Measurements from ENCODE around the gene EDEM2. TPM values are rescaled to one million over a fixed set of nuclear protein-coding genes. Genes with fewer than 3 reads are reported as not detected.
"Not testable (repeated sequence)": the region's sequence is repeated elsewhere in the genome, so short reads cannot be mapped to it uniquely, and the experiment has no call there.

Gene EDEM2
- total and polyA plus RNA-seq, 5 donors from 2014 or later, result 22.7 to 52.1 (median 49.7) TPM

GRCh38 chr20:35088231-35089145, 58.6 kb downstream of the EDEM2 start:
- peaks cover 13% of the 10 kb centered on the region for H3K36me3 Mint-ChIP-seq
- H3K9me3 Mint-ChIP-seq, result no peaks in the 10 kb centered on the region
- peaks cover 18 to 69% (median 53%) of the 10 kb centered on the region in 4 donors for H3K4me1 Mint-ChIP-seq
- Histone ChIP-seq H3K27ac (ENCODE audit: insufficient read depth, low read length, poor library complexity, severe bottlenecking) (no peak overlapping the region), H3K27me3 (ENCODE audit: control insufficient read depth, insufficient read depth, low read length) (no peaks in the 10 kb centered on the region), H3K4me3 (ENCODE audit: low read depth, low read length) (peak overlapping the region; percentile 20), H3K36me3 (ENCODE audit: control insufficient read depth, insufficient read depth, low read length) (peaks cover 9% of the 10 kb centered on the region), H3K9me3 (ENCODE audit: control insufficient read depth in 2 of 2, low read length in 2 of 2) (no peaks in the 10 kb centered on the region), H3K4me1 (ENCODE audit: control insufficient read depth, insufficient read depth, low read length, poor library complexity, severe bottlenecking) (peaks cover 58% of the 10 kb centered on the region)
- H3K27ac Mint-ChIP-seq, result peak overlapping the region in 2 of 3 donors; percentile 18 to 69
- DNase-seq (no peak), ATAC-seq (ENCODE audit: low read depth in 2 of 2) (no peak)
- peak overlapping the region; percentile 29 to 74 (median 31) for H3K4me3 Mint-ChIP-seq
- H3K27me3 Mint-ChIP-seq, result peaks cover 5% of the 10 kb centered on the region

- Mint-ChIP-seq H3K9me3 (no peaks in the 10 kb centered on the region), H3K4me1 (peaks cover 15 to 68% (median 49%) of the 10 kb centered on the region in 4 donors), H3K4me3 (peak overlapping the region in 1 of 4 donors; percentile 32), H3K27ac (peak overlapping the region in 2 of 3 donors; percentile 15 to 69), H3K27me3 (peaks cover 5% of the 10 kb centered on the region), H3K36me3 (peaks cover 13% of the 10 kb centered on the region)
- Histone ChIP-seq H3K27me3 (ENCODE audit: control insufficient read depth, insufficient read depth, low read length) (no peaks in the 10 kb centered on the region), H3K9me3 (ENCODE audit: control insufficient read depth in 2 of 2, low read length in 2 of 2) (no peaks in the 10 kb centered on the region), H3K4me1 (ENCODE audit: control insufficient read depth, insufficient read depth, low read length, poor library complexity, severe bottlenecking) (peaks cover 55% of the 10 kb centered on the region), H3K27ac (ENCODE audit: insufficient read depth, low read length, poor library complexity, severe bottlenecking) (no peak overlapping the region), H3K36me3 (ENCODE audit: control insufficient read depth, insufficient read depth, low read length) (peaks cover 9% of the 10 kb centered on the region), H3K4me3 (ENCODE audit: low read depth, low read length) (no peak overlapping the region)
- DNase-seq (no peak), ATAC-seq (ENCODE audit: low read depth in 2 of 2) (no peak)
Measured at GRCh38 chr20:35087791-35088190, 59.3 kb downstream of the EDEM2 start.

- H3K4me1 ChIP-seq (ENCODE audit: control insufficient read depth, insufficient read depth, low read length, poor library complexity, severe bottlenecking), result peaks cover 54% of the 10 kb centered on the region
- H3K4me1 Mint-ChIP-seq, result peaks cover 15 to 71% (median 49%) of the 10 kb centered on the region in 4 donors
Measured at GRCh38 chr20:35087355-35087754, 59.8 kb downstream of the EDEM2 start.

GRCh38 chr20:35085477-35086225, 61.5 kb downstream of the EDEM2 start:
- Histone ChIP-seq H3K4me3 (ENCODE audit: low read depth, low read length) (no peak overlapping the region), H3K27me3 (ENCODE audit: control insufficient read depth, insufficient read depth, low read length) (no peaks in the 10 kb centered on the region), H3K27ac (ENCODE audit: insufficient read depth, low read length, poor library complexity, severe bottlenecking) (no peak overlapping the region), H3K4me1 (ENCODE audit: control insufficient read depth, insufficient read depth, low read length, poor library complexity, severe bottlenecking) (peaks cover 51% of the 10 kb centered on the region), H3K9me3 (ENCODE audit: control insufficient read depth in 2 of 2, low read length in 2 of 2) (no peaks in the 10 kb centered on the region), H3K36me3 (ENCODE audit: control insufficient read depth, insufficient read depth, low read length) (peaks cover 9% of the 10 kb centered on the region)
- peak overlapping the region in 2 of 4 donors; percentile 41 to 51 for H3K4me3 Mint-ChIP-seq
- H3K27ac Mint-ChIP-seq, result peak overlapping the region in 2 of 3 donors; percentile 51 to 82
- no peaks in the 10 kb centered on the region for H3K9me3 Mint-ChIP-seq
- H3K36me3 Mint-ChIP-seq, result peaks cover 13% of the 10 kb centered on the region
- H3K4me1 Mint-ChIP-seq, result peaks cover 11 to 74% (median 50%) of the 10 kb centered on the region in 4 donors
- H3K27me3 Mint-ChIP-seq, result peaks cover 5% of the 10 kb centered on the region
- DNase-seq (peak in 1 of 3 donors; percentile 39), ATAC-seq (ENCODE audit: low read depth in 2 of 2) (peak; percentile 73)

More at GRCh38 chr20:35087355-35087754, 59.8 kb downstream of the EDEM2 start:
- Histone ChIP-seq H3K9me3 (ENCODE audit: control insufficient read depth in 2 of 2, low read length in 2 of 2) (no peaks in the 10 kb centered on the region), H3K27ac (ENCODE audit: insufficient read depth, low read length, poor library complexity, severe bottlenecking) (no peak overlapping the region), H3K36me3 (ENCODE audit: control insufficient read depth, insufficient read depth, low read length) (peaks cover 9% of the 10 kb centered on the region), H3K4me3 (ENCODE audit: low read depth, low read length) (no peak overlapping the region), H3K27me3 (ENCODE audit: control insufficient read depth, insufficient read depth, low read length) (no peaks in the 10 kb centered on the region)
- Mint-ChIP-seq H3K4me3 (no peak overlapping the region), H3K9me3 (no peaks in the 10 kb centered on the region), H3K36me3 (peaks cover 13% of the 10 kb centered on the region), H3K27ac (peak overlapping the region in 1 of 3 donors; percentile 15), H3K27me3 (peaks cover 5% of the 10 kb centered on the region)
- ATAC-seq (ENCODE audit: low read depth in 2 of 2) (no peak), DNase-seq (no peak)

- Histone ChIP-seq H3K4me3 (ENCODE audit: low read depth, low read length) (no peak overlapping the region), H3K27me3 (ENCODE audit: control insufficient read depth, insufficient read depth, low read length) (no peaks in the 10 kb centered on the region), H3K9me3 (ENCODE audit: control insufficient read depth in 2 of 2, low read length in 2 of 2) (no peaks in the 10 kb centered on the region), H3K27ac (ENCODE audit: insufficient read depth, low read length, poor library complexity, severe bottlenecking) (no peak overlapping the region), H3K4me1 (ENCODE audit: control insufficient read depth, insufficient read depth, low read length, poor library complexity, severe bottlenecking) (peaks cover 50% of the 10 kb centered on the region), H3K36me3 (ENCODE audit: control insufficient read depth, insufficient read depth, low read length) (peaks cover 9% of the 10 kb centered on the region)
- Mint-ChIP-seq H3K27ac (peak overlapping the region in 1 of 3 donors; percentile 82), H3K36me3 (peaks cover 13% of the 10 kb centered on the region), H3K4me3 (peak overlapping the region in 2 of 4 donors; percentile 3 to 51), H3K27me3 (peaks cover 4% of the 10 kb centered on the region), H3K4me1 (peaks cover 17 to 74% (median 51%) of the 10 kb centered on the region in 4 donors), H3K9me3 (no peaks in the 10 kb centered on the region)
- DNase-seq (no peak), ATAC-seq (ENCODE audit: low read depth in 2 of 2) (no peak)
Measured at GRCh38 chr20:35084998-35085397, 62.1 kb downstream of the EDEM2 start.

GRCh38 chr20:35080348-35080642, 66.8 kb downstream of the EDEM2 start:
- Histone ChIP-seq H3K4me3 (ENCODE audit: low read depth, low read length) (peak overlapping the region; percentile 61), H3K27ac (ENCODE audit: insufficient read depth, low read length, poor library complexity, severe bottlenecking) (peak overlapping the region; percentile 69), H3K36me3 (ENCODE audit: control insufficient read depth, insufficient read depth, low read length) (peaks cover 14% of the 10 kb centered on the region), H3K4me1 (ENCODE audit: control insufficient read depth, insufficient read depth, low read length, poor library complexity, severe bottlenecking) (peaks cover 44% of the 10 kb centered on the region)
- not testable (repeated sequence) for H3K9me3 Mint-ChIP-seq; DNase-seq; H3K27me3 Mint-ChIP-seq; H3K9me3 ChIP-seq (ENCODE audit: control insufficient read depth in 2 of 2, low read length in 2 of 2); H3K27me3 ChIP-seq (ENCODE audit: control insufficient read depth, insufficient read depth, low read length); ATAC-seq (ENCODE audit: low read depth in 2 of 2)
- Mint-ChIP-seq H3K4me1 (peaks cover 32 to 60% (median 42%) of the 10 kb centered on the region in 4 donors), H3K27ac (peak overlapping the region in 2 of 3 donors; percentile 80 to 88), H3K4me3 (peak overlapping the region; percentile 46 to 75 (median 60)), H3K36me3 (peaks cover 19% of the 10 kb centered on the region)

GRCh38 chr20:35079472-35080347, 67.4 kb downstream of the EDEM2 start:
- peaks cover 0 to 1% (median 0%) of the 10 kb centered on the region in 7 donors for H3K9me3 Mint-ChIP-seq
- H3K4me1 ChIP-seq (ENCODE audit: control insufficient read depth, insufficient read depth, low read length, poor library complexity, severe bottlenecking), result peaks cover 40% of the 10 kb centered on the region
- H3K36me3 Mint-ChIP-seq, result peaks cover 23% of the 10 kb centered on the region
- peaks cover 29 to 55% (median 37%) of the 10 kb centered on the region in 4 donors for H3K4me1 Mint-ChIP-seq
- H3K4me3 Mint-ChIP-seq, result peak overlapping the region; percentile 64 to 90 (median 80)
- H3K27me3 ChIP-seq (ENCODE audit: control insufficient read depth, insufficient read depth, low read length), result no peaks in the 10 kb centered on the region
- peak overlapping the region; percentile 69 for H3K27ac ChIP-seq (ENCODE audit: insufficient read depth, low read length, poor library complexity, severe bottlenecking)
- peaks cover 14% of the 10 kb centered on the region for H3K36me3 ChIP-seq (ENCODE audit: control insufficient read depth, insufficient read depth, low read length)
- no peaks in the 10 kb centered on the region for H3K27me3 Mint-ChIP-seq
- peak overlapping the region; percentile 61 for H3K4me3 ChIP-seq (ENCODE audit: low read depth, low read length)
- no peaks in the 10 kb centered on the region for H3K9me3 ChIP-seq (ENCODE audit: control insufficient read depth in 2 of 2, low read length in 2 of 2)
- peak overlapping the region; percentile 1 to 88 (median 80) for H3K27ac Mint-ChIP-seq
- ATAC-seq (ENCODE audit: low read depth in 2 of 2), result peak in 1 of 2 donors; percentile 16
- DNase-seq, result no peak
